GM23248 (cell line): ENCODE results near the gene RAD51B. TPM values are rescaled to one million over a fixed set of nuclear protein-coding genes. Genes with fewer than 3 reads are reported as not detected.
A peak's percentile ranks its signal among the peaks of the same experiment; 100 is the strongest.

Experiments used
- DNase-seq: peaks from one replicate; pipeline ENCODE4 v3.0.0-alpha.2; 2015
- H2AFZ ChIP-seq: fragments of 200-600 bp; sonication (generic); 2 replicates; pipeline ENCODE4 v1.6.1; 2016; ENCODE audit warnings: antibody characterized with exemption
- H3F3A ChIP-seq: fragments of 200-600 bp; sonication (generic); 2 replicates; pipeline ENCODE4 v1.6.1; 2016; ENCODE audit warnings: mild to moderate bottlenecking, antibody characterized with exemption, mixed run types; ENCODE audit not compliant: insufficient read depth
- H3K27ac ChIP-seq: fragments of 200-600 bp; sonication (generic); 2 replicates; pipeline ENCODE4 v1.5.1; 2016; ENCODE audit warnings: mild to moderate bottlenecking
- H3K27me3 ChIP-seq: fragments of 200-600 bp; sonication (generic); replicated peaks from 2 replicates; pipeline ENCODE4 v1.6.1; 2016; ENCODE audit warnings: mild to moderate bottlenecking; ENCODE audit not compliant: insufficient read depth
- H3K36me3 ChIP-seq: fragments of 200-600 bp; sonication (generic); 2 replicates; pipeline ENCODE4 v1.6.1; 2016; ENCODE audit warnings: low read depth, mild to moderate bottlenecking
- H3K4me1 ChIP-seq: fragments of 200-600 bp; sonication (generic); 2 replicates; pipeline ENCODE4 v1.6.1; 2016; ENCODE audit warnings: mild to moderate bottlenecking; ENCODE audit not compliant: insufficient read depth
- H3K4me2 ChIP-seq: fragments of 200-600 bp; sonication (generic); one replicate; pipeline ENCODE4 v1.6.1; 2016; ENCODE audit warnings: mild to moderate bottlenecking; ENCODE audit not compliant: unreplicated experiment
- H3K4me3 ChIP-seq: fragments of 200-600 bp; sonication (generic); 2 replicates; pipeline ENCODE4 v1.5.1; 2016; ENCODE audit warnings: mild to moderate bottlenecking
- H3K79me2 ChIP-seq: fragments of 200-600 bp; sonication (generic); 2 replicates; pipeline ENCODE4 v1.6.1; 2016; ENCODE audit warnings: mild to moderate bottlenecking; ENCODE audit not compliant: insufficient read depth
- H3K9ac ChIP-seq: fragments of 200-600 bp; sonication (generic); 2 replicates; pipeline ENCODE4 v1.6.1; 2016; ENCODE audit warnings: mild to moderate bottlenecking
- H3K9me2 ChIP-seq: fragments of 200-600 bp; sonication (generic); 2 replicates; pipeline ENCODE4 v1.6.1; 2016; ENCODE audit warnings: mixed run types, mild to moderate bottlenecking, moderate library complexity; ENCODE audit not compliant: insufficient read depth
- H3K9me3 ChIP-seq: fragments of 200-600 bp; sonication (generic); one replicate; pipeline ENCODE4 v1.6.1; 2017; ENCODE audit warnings: low read depth
- H4K20me1 ChIP-seq: fragments of 200-600 bp; sonication (generic); 2 replicates; pipeline ENCODE4 v1.6.0; 2016; ENCODE audit not compliant: insufficient read depth
- EZH2 ChIP-seq: fragments of 200-600 bp; sonication (generic); IDR thresholded peaks from 2 replicates; pipeline ENCODE4 v1.6.1; 2018; ENCODE audit warnings: antibody characterized with exemption, mild to moderate bottlenecking; ENCODE audit not compliant: insufficient read depth, poor library complexity, severe bottlenecking
- EZH2phosphoT487 ChIP-seq: fragments of 200-600 bp; sonication (generic); IDR thresholded peaks from 2 replicates; pipeline ENCODE4 v1.6.1; 2018; ENCODE audit warnings: antibody characterized with exemption, moderate library complexity, mild to moderate bottlenecking, low read depth; ENCODE audit not compliant: insufficient read depth
- WGBS, 2 experiments: methylation state at CpG; one replicate each; pipeline ENCODE4 v1.1.6; 2015 to 2017; ENCODE audit warnings: low lambda C conversion rate in 2 of 2, low coverage in 1 of 2; ENCODE audit errors: missing lambda C conversion rate in 2 of 2; 5-methylcytosine and 5-hydroxymethylcytosine counted together
- in situ Hi-C: fragments of 300-500 bp; cut with MboI; formaldehyde crosslinking; loops from 2 replicates; pipeline ENCODE4 v1.15.0; 2020
- polyA plus RNA-seq: library from polyadenylated mRNA; unstranded; fragments of >200 nt; fragmentation: Nextera tagmentation; extraction: Ambion mirVana; gene quantifications from 2 replicates; pipeline ENCODE4 v1.2.1, GENCODE V29; 2016
- total RNA-seq: library from RNA; depleted of rRNA; stranded (reverse); fragments of >200 nt; shearing (Covaris generic); gene quantifications from 2 replicates; pipeline ENCODE4 v1.2.3, GENCODE V29; 2014

Gene RAD51B
- total and polyA plus RNA-seq, 2 experiments from 2014 or later, result 4.0 to 8.8 TPM

DNA sequence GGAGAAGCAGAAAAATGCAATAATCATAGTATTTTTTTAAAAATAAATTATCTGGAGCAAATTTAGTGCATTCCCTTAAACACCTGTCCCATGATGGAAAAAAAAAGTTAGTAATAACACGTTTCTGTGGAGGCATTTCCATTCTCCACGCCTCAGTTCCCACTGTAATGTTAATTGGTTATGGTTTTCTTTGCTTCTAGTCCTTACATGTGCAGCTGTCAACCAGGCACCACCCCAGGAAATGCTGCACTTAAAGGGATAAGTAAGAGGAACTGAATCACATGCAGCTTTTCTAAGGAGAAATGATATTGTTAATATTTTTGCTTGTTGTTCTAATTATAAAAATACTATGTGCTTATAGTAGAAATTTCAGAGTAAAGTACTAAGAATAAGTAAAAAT, 733.0 kb downstream of the RAD51B start:
- H3K4me3 ChIP-seq, result no peak overlapping the region
- no peaks in the 10 kb centered on the region for H3K9me3 ChIP-seq
- H4K20me1 ChIP-seq, result no peaks in the 10 kb centered on the region
- peaks cover 25% of the 10 kb centered on the region for H3F3A ChIP-seq
- peak overlapping the region; percentile 24; the same call in 1 of the 2 replicates for H3K27ac ChIP-seq
- WGBS, 2 experiments, result 5 to 11% methylated on average over 2 of the region's 2 CpGs
- H3K27me3 ChIP-seq, result no peaks in the 10 kb centered on the region
- no peaks in the 10 kb centered on the region for H3K79me2 ChIP-seq
- no peak overlapping the region for H2AFZ ChIP-seq
- no peak for TF ChIP-seq EZH2phosphoT487
- TF ChIP-seq EZH2, result no peak
- no peaks in the 10 kb centered on the region for H3K36me3 ChIP-seq
- peak overlapping the region; percentile 0 for H3K4me2 ChIP-seq
- no peak overlapping the region for H3K9ac ChIP-seq
- H3K9me2 ChIP-seq, result no peaks in the 10 kb centered on the region
- DNase-seq, result peak; percentile 44
- H3K4me1 ChIP-seq, result peaks cover 56% of the 10 kb centered on the region
- in situ Hi-C loops, result no loop called here

DNA sequence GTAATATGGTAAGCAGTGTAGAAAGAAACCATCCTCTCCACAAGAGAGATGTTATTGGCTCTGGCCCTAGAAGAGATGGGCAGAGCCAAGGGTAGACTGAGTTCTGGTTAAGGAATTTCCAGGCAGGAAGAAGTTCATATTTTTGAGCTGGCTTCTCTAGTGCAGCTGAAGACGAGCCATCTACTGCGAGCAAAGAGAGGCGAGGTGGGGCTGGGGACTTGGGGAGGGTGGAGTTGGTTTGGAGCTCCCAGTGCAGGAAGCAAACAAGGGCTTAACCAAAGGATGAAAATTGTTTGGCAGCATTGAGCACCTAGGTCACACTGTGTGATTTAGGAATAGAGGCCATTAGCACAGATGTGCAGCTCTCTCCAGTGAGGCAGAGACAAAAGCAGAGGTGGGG, 733.7 kb downstream of the RAD51B start:
- 20 to 36% methylated on average over 3 of the region's 3 CpGs for WGBS, 2 experiments

DNA sequence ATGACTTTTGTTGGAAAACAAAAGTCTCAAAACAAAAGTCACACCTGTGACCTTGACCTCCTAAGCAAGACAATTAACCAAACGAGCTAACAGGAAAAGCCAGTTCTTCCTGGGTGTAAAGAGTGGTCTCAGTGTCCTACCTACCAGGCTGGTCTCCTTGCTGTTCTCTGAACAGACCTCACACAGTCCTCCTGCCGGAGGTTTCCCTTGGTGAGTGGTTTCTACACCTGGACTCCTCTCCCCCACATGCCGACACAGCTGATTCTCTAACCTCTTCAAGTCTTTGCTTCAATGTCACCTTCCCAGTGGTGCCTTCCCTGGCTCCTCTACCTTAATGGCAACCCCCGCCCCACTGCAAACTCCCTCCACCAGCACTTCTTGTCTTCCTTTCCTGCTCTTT, 734.7 kb downstream of the RAD51B start:
- H3K4me2 ChIP-seq, result peak overlapping the region; percentile 26

More for the DNA sequence above, 733.7 kb downstream of the RAD51B start:
- Histone ChIP-seq H3K4me2 (peak overlapping the region; percentile 0), H3K9ac (no peak overlapping the region), H3K9me2 (no peaks in the 10 kb centered on the region), H3K36me3 (no peaks in the 10 kb centered on the region), H3K4me1 (peaks cover 51% of the 10 kb centered on the region), H3F3A (peaks cover 21% of the 10 kb centered on the region), H3K4me3 (no peak overlapping the region), H4K20me1 (no peaks in the 10 kb centered on the region), H3K79me2 (no peaks in the 10 kb centered on the region), H2AFZ (no peak overlapping the region), H3K9me3 (no peaks in the 10 kb centered on the region), H3K27ac (peak overlapping the region; percentile 24), H3K27me3 (no peaks in the 10 kb centered on the region)
- TF ChIP-seq EZH2phosphoT487 (no peak), EZH2 (no peak)
- no peak for DNase-seq
- in situ Hi-C loops, result no loop called here

DNA sequence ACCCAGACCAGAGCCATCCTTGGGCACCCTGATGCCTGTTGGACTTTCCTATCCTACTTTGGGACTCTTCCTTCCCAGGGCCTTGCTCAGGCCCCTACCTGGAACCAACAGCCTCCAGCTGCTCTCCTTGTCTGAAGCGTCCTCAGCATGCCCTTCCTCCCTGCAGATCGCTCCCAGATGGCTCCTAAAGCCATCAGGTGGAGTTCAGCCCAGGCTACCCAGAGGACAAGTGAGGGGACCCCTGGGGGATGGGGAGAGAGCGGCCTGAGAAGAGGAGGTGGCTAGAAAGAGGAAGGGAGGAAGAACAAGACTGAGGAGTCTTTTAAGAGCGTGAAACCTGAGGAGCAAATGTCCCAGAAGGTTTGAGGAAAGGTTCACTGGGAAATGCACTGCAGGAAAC, 736.7 kb downstream of the RAD51B start:
- Histone ChIP-seq H3K9me2 (no peaks in the 10 kb centered on the region), H3K36me3 (no peaks in the 10 kb centered on the region), H3K9me3 (no peaks in the 10 kb centered on the region), H3K4me2 (no peak overlapping the region), H3K4me1 (peaks cover 30% of the 10 kb centered on the region), H3K4me3 (no peak overlapping the region), H3K27me3 (no peaks in the 10 kb centered on the region), H3K79me2 (no peaks in the 10 kb centered on the region), H3F3A (peaks cover 13% of the 10 kb centered on the region; the same call in 1 of the 2 replicates), H3K27ac (no peak overlapping the region), H2AFZ (no peak overlapping the region), H3K9ac (no peak overlapping the region), H4K20me1 (no peaks in the 10 kb centered on the region)
- WGBS, 2 experiments, result 96 to 99% methylated on average over 4 of the region's 4 CpGs
- in situ Hi-C loops, result no loop called here
- DNase-seq, result no peak
- TF ChIP-seq EZH2, result no peak
- TF ChIP-seq EZH2phosphoT487, result no peak

More for the DNA sequence above, 734.7 kb downstream of the RAD51B start:
- Histone ChIP-seq H3K4me1 (peaks cover 42% of the 10 kb centered on the region), H3K27me3 (no peaks in the 10 kb centered on the region), H2AFZ (no peak overlapping the region), H3K27ac (peak overlapping the region; percentile 44), H3K9ac (no peak overlapping the region), H3K4me3 (no peak overlapping the region), H3K9me3 (no peaks in the 10 kb centered on the region), H3K36me3 (no peaks in the 10 kb centered on the region), H3K9me2 (no peaks in the 10 kb centered on the region), H3K79me2 (no peaks in the 10 kb centered on the region), H4K20me1 (no peaks in the 10 kb centered on the region), H3F3A (peaks cover 13% of the 10 kb centered on the region)
- TF ChIP-seq EZH2phosphoT487 (no peak), EZH2 (no peak)
- 89 to 90% methylated on average over 4 of the region's 4 CpGs for WGBS, 2 experiments
- no peak for DNase-seq
- in situ Hi-C loops, result no loop called here

DNA sequence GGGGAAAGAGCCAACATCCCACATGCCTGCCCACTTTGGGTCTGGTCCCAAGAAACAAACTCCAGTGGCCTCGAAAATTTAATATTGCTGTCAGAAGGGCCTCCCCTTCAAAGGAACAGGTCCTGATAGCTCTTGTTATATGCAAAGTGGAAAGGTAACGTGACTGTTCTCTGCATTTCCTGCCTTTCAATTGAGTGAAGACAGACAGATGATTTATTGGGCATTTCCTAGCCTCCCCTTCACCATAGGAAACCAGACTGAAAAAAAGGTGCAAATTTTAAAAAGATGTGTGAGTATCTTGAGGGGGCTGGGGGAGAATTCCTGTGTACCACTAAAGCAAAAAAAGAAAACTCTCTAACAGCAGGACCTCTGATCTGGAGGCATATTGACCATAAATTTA, 738.1 kb downstream of the RAD51B start:
- TF ChIP-seq EZH2 (no peak), EZH2phosphoT487 (no peak)
- no peaks in the 10 kb centered on the region for H3K36me3 ChIP-seq
- no peaks in the 10 kb centered on the region for H4K20me1 ChIP-seq
- H3K4me2 ChIP-seq, result no peak overlapping the region
- 0 out of 2 replicates have a peak, but pooled peaks cover 6% of the 10 kb centered on the region for H3F3A ChIP-seq
- no peak overlapping the region for H3K4me3 ChIP-seq
- 78 to 79% methylated on average over 2 of the region's 2 CpGs for WGBS, 2 experiments
- H3K9ac ChIP-seq, result no peak overlapping the region
- peaks cover 22% of the 10 kb centered on the region for H3K4me1 ChIP-seq
- H3K27me3 ChIP-seq, result no peaks in the 10 kb centered on the region
- H3K27ac ChIP-seq, result no peak overlapping the region
- H3K9me2 ChIP-seq, result no peaks in the 10 kb centered on the region
- in situ Hi-C loops, result no loop called here
- no peaks in the 10 kb centered on the region for H3K79me2 ChIP-seq
- no peak for DNase-seq
- no peaks in the 10 kb centered on the region for H3K9me3 ChIP-seq
- no peak overlapping the region for H2AFZ ChIP-seq
